Hepatocyte (in vitro differentiated cells): ENCODE measurements around the gene DUSP14. TPM values are rescaled to one million over a fixed set of nuclear protein-coding genes. Genes with fewer than 3 reads are reported as not detected.

ENCODE experiments used
- DNase-seq: peaks from one replicate; pipeline ENCODE4 v3.0.0-alpha.2; 2016; ENCODE audit warnings: low spot score
- H2AFZ ChIP-seq: fragments of 200-600 bp; sonication (generic); 2 replicates; pipeline ENCODE4 v1.6.0; 2016; ENCODE audit warnings: antibody characterized with exemption, mild to moderate bottlenecking
- H3K27ac ChIP-seq: fragments of 200-600 bp; sonication (generic); 2 replicates; pipeline ENCODE4 v1.5.1; 2016; ENCODE audit warnings: mild to moderate bottlenecking
- H3K27me3 ChIP-seq: fragments of 200-600 bp; sonication (generic); 2 replicates; pipeline ENCODE4 v1.6.1; 2016
- H3K36me3 ChIP-seq: fragments of 200-600 bp; sonication (generic); replicated peaks from 2 replicates; pipeline ENCODE4 v1.5.1; 2016; ENCODE audit warnings: low read depth; ENCODE audit not compliant: insufficient read depth
- H3K4me1 ChIP-seq: fragments of 200-600 bp; sonication (generic); 2 replicates; pipeline ENCODE4 v1.5.1; 2016; ENCODE audit warnings: mild to moderate bottlenecking, moderate library complexity; ENCODE audit not compliant: insufficient read depth
- H3K4me2 ChIP-seq: fragments of 200-600 bp; sonication (generic); 2 replicates; pipeline ENCODE4 v1.6.0; 2016
- H3K4me3 ChIP-seq: fragments of 200-600 bp; sonication (generic); 2 replicates; pipeline ENCODE4 v1.5.1; 2016; ENCODE audit warnings: mild to moderate bottlenecking
- H3K79me2 ChIP-seq: fragments of 200-600 bp; sonication (generic); 2 replicates; pipeline ENCODE4 v1.6.0; 2017; ENCODE audit warnings: mild to moderate bottlenecking
- H3K9me2 ChIP-seq: fragments of 200-600 bp; sonication (generic); replicated peaks from 2 replicates; pipeline ENCODE4 v1.6.0; 2017; ENCODE audit warnings: mild to moderate bottlenecking; ENCODE audit not compliant: insufficient read depth
- H3K9me3 ChIP-seq: fragments of 200-600 bp; sonication (generic); 2 replicates; pipeline ENCODE4 v1.5.1; 2016; ENCODE audit warnings: low read depth, mild to moderate bottlenecking
- H4K20me1 ChIP-seq: fragments of 200-600 bp; sonication (generic); 2 replicates; pipeline ENCODE4 v1.6.0; 2016; ENCODE audit warnings: mild to moderate bottlenecking; ENCODE audit not compliant: insufficient read depth, poor library complexity, severe bottlenecking
- CTCF ChIP-seq: fragments of 200-600 bp; sonication (generic); IDR thresholded peaks from 2 replicates; pipeline ENCODE4 v1.5.1; 2016; ENCODE audit warnings: antibody characterized with exemption, mild to moderate bottlenecking; ENCODE audit not compliant: poor library complexity
- EZH2 ChIP-seq: fragments of 200-600 bp; sonication (generic); IDR thresholded peaks from 2 replicates; pipeline ENCODE4 v1.6.1; 2016; ENCODE audit warnings: antibody characterized with exemption, mild to moderate bottlenecking, borderline replicate concordance
- EZH2phosphoT487 ChIP-seq: fragments of 200-600 bp; sonication (generic); IDR thresholded peaks from one replicate; pipeline ENCODE4 v1.6.1; 2018; ENCODE audit warnings: antibody characterized with exemption, mild to moderate bottlenecking, low read depth, moderate library complexity; ENCODE audit not compliant: unreplicated experiment, severe bottlenecking
- whole genome bisulfite sequencing: methylation state at CpG from one replicate; pipeline ENCODE4 v1.1.6; 2016; ENCODE audit warnings: low lambda C conversion rate; ENCODE audit errors: missing lambda C conversion rate; 5-methylcytosine and 5-hydroxymethylcytosine counted together
- polyA plus RNA-seq: library from polyadenylated mRNA; unstranded; fragments of >200 nt; fragmentation: Nextera tagmentation; extraction: Ambion mirVana; gene quantifications from 2 replicates; pipeline ENCODE4 v1.2.1, GENCODE V29; 2016
- total RNA-seq: library from RNA; depleted of rRNA; stranded (reverse); fragments of >200 nt; gene quantifications from 2 replicates; pipeline ENCODE4 v1.2.3, GENCODE V29; 2014

The DUSP14 gene
- total and polyA plus RNA-seq, 2 experiments from 2014 or later: 28.8 to 33.3 TPM

- Histone ChIP-seq H3K27ac (no peak overlapping the region), H3K4me3 (no peak overlapping the region), H3K4me1 (peaks cover 8% of the 10 kb centered on the region), H3K27me3 (no peaks in the 10 kb centered on the region), H3K9me2 (no peaks in the 10 kb centered on the region), H3K9me3 (no peaks in the 10 kb centered on the region), H4K20me1 (peaks cover 11% of the 10 kb centered on the region), H3K4me2 (peak overlapping the region; percentile 2), H2AFZ (no peak overlapping the region), H3K79me2 (peaks cover 49% of the 10 kb centered on the region), H3K36me3 (no peaks in the 10 kb centered on the region)
- 65% methylated on average over 3 of the region's 3 CpGs for WGBS
- TF ChIP-seq EZH2phosphoT487 (no peak), CTCF (no peak), EZH2 (no peak)
- DNase-seq: no peak
Measured at GRCh38 chr17:37546302-37546701, 56.6 kb downstream of the DUSP14 start.

- Histone ChIP-seq H4K20me1 (peaks cover 14% of the 10 kb centered on the region), H3K4me3 (no peak overlapping the region), H3K4me1 (peaks cover 8% of the 10 kb centered on the region), H3K79me2 (peaks cover 53% of the 10 kb centered on the region), H2AFZ (no peak overlapping the region), H3K4me2 (no peak overlapping the region), H3K36me3 (no peaks in the 10 kb centered on the region), H3K27me3 (no peaks in the 10 kb centered on the region), H3K9me2 (no peaks in the 10 kb centered on the region), H3K9me3 (no peaks in the 10 kb centered on the region), H3K27ac (no peak overlapping the region)
- TF ChIP-seq EZH2 (no peak), EZH2phosphoT487 (no peak), CTCF (no peak)
- 73% methylated on average over 1 of the region's 1 CpG for WGBS
- DNase-seq: no peak
Measured at GRCh38 chr17:37547986-37548385, 58.3 kb downstream of the DUSP14 start.

- Histone ChIP-seq H3K4me3 (no peak overlapping the region), H3K4me2 (no peak overlapping the region), H3K4me1 (no peaks in the 10 kb centered on the region), H3K36me3 (no peaks in the 10 kb centered on the region), H3K9me3 (no peaks in the 10 kb centered on the region), H4K20me1 (peaks cover 14% of the 10 kb centered on the region), H3K79me2 (peaks cover 28% of the 10 kb centered on the region), H2AFZ (no peak overlapping the region), H3K27ac (no peak overlapping the region), H3K27me3 (no peaks in the 10 kb centered on the region), H3K9me2 (no peaks in the 10 kb centered on the region)
- 92% methylated on average over 3 of the region's 3 CpGs for WGBS
- TF ChIP-seq EZH2: no peak
- no peak for TF ChIP-seq CTCF
- no peak for TF ChIP-seq EZH2phosphoT487
- DNase-seq: no peak
Measured at GRCh38 chr17:37551788-37552187, 62.1 kb downstream of the DUSP14 start.

GRCh38 chr17:37553401-37553966 is 63.8 kb downstream of the DUSP14 start:
- TF ChIP-seq CTCF: no peak
- TF ChIP-seq EZH2phosphoT487: no peak
- TF ChIP-seq EZH2: no peak
- 95% methylated on average over 6 of the region's 6 CpGs for WGBS
- Histone ChIP-seq H3K4me2 (no peak overlapping the region), H3K4me3 (no peak overlapping the region), H3K9me2 (no peaks in the 10 kb centered on the region), H4K20me1 (peaks cover 10% of the 10 kb centered on the region), H3K36me3 (no peaks in the 10 kb centered on the region), H3K27ac (no peak overlapping the region), H3K9me3 (no peaks in the 10 kb centered on the region), H2AFZ (no peak overlapping the region), H3K79me2 (peaks cover 28% of the 10 kb centered on the region), H3K4me1 (no peaks in the 10 kb centered on the region), H3K27me3 (no peaks in the 10 kb centered on the region)
- no peak for DNase-seq
